ENCODE data around the gene HEATR9.

HEATR9 gene

GRCh38 chr17:35875800-35876139 is 7.1 kb upstream of the HEATR9 start:
- no peak for TF ChIP-seq CTCF (IDR thresholded peaks at IDR 0.05; ENCODE audit: control insufficient read depth, insufficient read depth, low read depth, low read length, missing control alignments)
- no peak overlapping the region for H3K4me3 ChIP-seq (ENCODE audit: control insufficient read depth, low read depth, low read length)
- no peak for DNase-seq (ENCODE audit: low read depth)

- H3K4me3 ChIP-seq (ENCODE audit: control insufficient read depth, low read depth, low read length) = no peak overlapping the region
- no peak for TF ChIP-seq CTCF (IDR thresholded peaks at IDR 0.05; ENCODE audit: control insufficient read depth, insufficient read depth, low read depth, low read length, missing control alignments)
- no peak for DNase-seq (ENCODE audit: low read depth)
Observed at GRCh38 chr17:35875072-35875799, 6.5 kb upstream of the HEATR9 start.

- no peak overlapping the region for H3K4me3 ChIP-seq (ENCODE audit: control insufficient read depth, low read depth, low read length)
- no peak for TF ChIP-seq CTCF (IDR thresholded peaks at IDR 0.05; ENCODE audit: control insufficient read depth, insufficient read depth, low read depth, low read length, missing control alignments)
- DNase-seq (ENCODE audit: low read depth) = no peak
Observed at GRCh38 chr17:35872196-35872980, 3.7 kb upstream of the HEATR9 start.

GRCh38 chr17:35870906-35871819 is 2.5 kb upstream of the HEATR9 start:
- H3K4me3 ChIP-seq (ENCODE audit: control insufficient read depth, low read depth, low read length) = no peak overlapping the region
- no peak for DNase-seq (ENCODE audit: low read depth)
- no peak for TF ChIP-seq CTCF (IDR thresholded peaks at IDR 0.05; ENCODE audit: control insufficient read depth, insufficient read depth, low read depth, low read length, missing control alignments)

GRCh38 chr17:35867574-35867973 is 1.1 kb downstream of the HEATR9 start:
- no peak for DNase-seq (ENCODE audit: low read depth)
- TF ChIP-seq CTCF (IDR thresholded peaks at IDR 0.05; ENCODE audit: control insufficient read depth, insufficient read depth, low read depth, low read length, missing control alignments) = no peak
- no peak overlapping the region for H3K4me3 ChIP-seq (ENCODE audit: control insufficient read depth, low read depth, low read length)

- no peak for DNase-seq (ENCODE audit: low read depth)
- H3K4me3 ChIP-seq (ENCODE audit: control insufficient read depth, low read depth, low read length) = no peak overlapping the region
- no peak for TF ChIP-seq CTCF (IDR thresholded peaks at IDR 0.05; ENCODE audit: control insufficient read depth, insufficient read depth, low read depth, low read length, missing control alignments)
Observed at GRCh38 chr17:35866341-35866950, 2.2 kb downstream of the HEATR9 start.

Data from AG09309 (cell line).